Measurements from ENCODE around the gene MYO1G. TPM values are rescaled to one million over a fixed set of nuclear protein-coding genes. Genes with fewer than 3 reads are reported as not detected.
A peak's percentile ranks its signal among the peaks of the same experiment; 100 is the strongest.
"Not testable (repeated sequence)": the region's sequence is repeated elsewhere in the genome, so short reads cannot be mapped to it uniquely, and the experiment has no call there.

MYO1G gene
- total RNA-seq, 2 experiments from 2014 or later = 155 to 157 TPM

- Histone ChIP-seq H3K4me1 (ENCODE audit: insufficient read depth, low read length) (peaks cover 43% of the 10 kb centered on the region), H3K4me3 (ENCODE audit: low read length) (no peak overlapping the region), H3K27ac (ENCODE audit: low read depth in 1 of 2, low read length in 2 of 2) (peak overlapping the region; percentile 18 to 25), H3K27me3 (ENCODE audit: control insufficient read depth in 1 of 2, insufficient read depth in 2 of 2, low read length in 2 of 2) (no peaks in the 10 kb centered on the region), H3K36me3 (ENCODE audit: insufficient read depth, low read length) (no peaks in the 10 kb centered on the region), H3K9me3 (ENCODE audit: control insufficient read depth in 1 of 2, insufficient read depth in 1 of 2, low read length in 2 of 2) (no peaks in the 10 kb centered on the region)
- TF ChIP-seq CTCF (IDR thresholded peaks at IDR 0.05) = no peak
- Mint-ChIP-seq H3K27me3 (no peaks in the 10 kb centered on the region), H3K36me3 (ENCODE audit: low read depth) (peaks cover 6% of the 10 kb centered on the region), H3K27ac (peak overlapping the region; percentile 79), H3K4me1 (ENCODE audit: low read depth) (peaks cover 35% of the 10 kb centered on the region), H3K9me3 (no peaks in the 10 kb centered on the region), H3K4me3 (peak overlapping the region; percentile 68)
- ChIA-PET CTCF (interaction anchor here (1.0 to 7.6 kb wide), 2 partner anchors 22 to 140 kb away, joined by 4 to 62 read pairs; no protein-coding TSS in a partner anchor), POLR2A (interaction anchor here (0.6 to 10.2 kb wide), 6 partner anchors 9 to 1202 kb away, joined by 3 to 367 read pairs (median 6); partner anchors contain the start of gene MYO1G)
- ATAC-seq (ENCODE audit: poor library complexity) = no peak
- intact Hi-C loops (cut with DNase I, micrococcal nuclease) = loop anchor here in 1 of 2 experiments (5.0 kb wide), 1 partner anchor 109 kb away; the partner anchor contains the start of gene PURB
- peak in 6 of 14 experiments; percentile 32 to 78 (median 62) for DNase-seq
Observed at GRCh38 chr7:44995555-44996493, 17.0 kb upstream of the MYO1G start.

- intact Hi-C loops (cut with DNase I, micrococcal nuclease) = loop anchor here in 1 of 2 experiments (5.0 kb wide), 1 partner anchor 108 kb away; the partner anchor contains the start of gene PURB
- ATAC-seq (ENCODE audit: poor library complexity) (no peak), DNase-seq (peak in 4 of 14 experiments; percentile 41 to 62 (median 50))
- no peaks in the 10 kb centered on the region for H3K9me3 ChIP-seq (ENCODE audit: control insufficient read depth in 1 of 2, insufficient read depth in 1 of 2, low read length in 2 of 2)
- POLR2A ChIA-PET = interaction anchor here (1.7 to 10.2 kb wide), 3 partner anchors 9 to 36 kb away, joined by 6 to 367 read pairs (median 13); partner anchors contain the start of gene MYO1G
- H3K27me3 ChIP-seq (ENCODE audit: control insufficient read depth in 1 of 2, insufficient read depth in 2 of 2, low read length in 2 of 2) = no peaks in the 10 kb centered on the region
- Mint-ChIP-seq H3K9me3 (no peaks in the 10 kb centered on the region), H3K27ac (peak overlapping the region; percentile 79), H3K36me3 (ENCODE audit: low read depth) (peaks cover 6% of the 10 kb centered on the region), H3K4me1 (ENCODE audit: low read depth) (peaks cover 35% of the 10 kb centered on the region), H3K27me3 (no peaks in the 10 kb centered on the region), H3K4me3 (peak overlapping the region; percentile 68)
- peaks cover 43% of the 10 kb centered on the region for H3K4me1 ChIP-seq (ENCODE audit: insufficient read depth, low read length)
- H3K36me3 ChIP-seq (ENCODE audit: insufficient read depth, low read length) = no peaks in the 10 kb centered on the region
- H3K27ac ChIP-seq (ENCODE audit: low read depth in 1 of 2, low read length in 2 of 2) = peak overlapping the region in 1 of 2 donors; percentile 25
- CTCF ChIA-PET = interaction anchor here (1.5 to 7.6 kb wide), 2 partner anchors 21 to 22 kb away, joined by 6 to 62 read pairs; no protein-coding TSS in a partner anchor
- no peak for TF ChIP-seq CTCF (IDR thresholded peaks at IDR 0.05)
- H3K4me3 ChIP-seq (ENCODE audit: low read length) = no peak overlapping the region
Observed at GRCh38 chr7:44994877-44995554, 16.2 kb upstream of the MYO1G start.

- H3K9me3 Mint-ChIP-seq; H3K4me3 Mint-ChIP-seq; H3K27ac Mint-ChIP-seq; H3K36me3 Mint-ChIP-seq (ENCODE audit: low read depth); H3K4me3 ChIP-seq (ENCODE audit: low read length); H3K27me3 ChIP-seq (ENCODE audit: control insufficient read depth in 1 of 2, insufficient read depth in 2 of 2, low read length in 2 of 2); H3K27me3 Mint-ChIP-seq; H3K9me3 ChIP-seq (ENCODE audit: control insufficient read depth in 1 of 2, insufficient read depth in 1 of 2, low read length in 2 of 2); CTCF ChIA-PET; H3K27ac ChIP-seq (ENCODE audit: low read depth in 1 of 2, low read length in 2 of 2); DNase-seq; intact Hi-C loops (cut with DNase I, micrococcal nuclease); H3K36me3 ChIP-seq (ENCODE audit: insufficient read depth, low read length); ATAC-seq (ENCODE audit: poor library complexity): not testable (repeated sequence)
- POLR2A ChIA-PET = interaction anchor here (1.1 kb wide), 1 partner anchor 13 kb away, joined by 6 read pairs; the partner anchor contains the start of gene MYO1G
- H3K4me1 Mint-ChIP-seq (ENCODE audit: low read depth) = peaks cover 24% of the 10 kb centered on the region
- peaks cover 34% of the 10 kb centered on the region for H3K4me1 ChIP-seq (ENCODE audit: insufficient read depth, low read length)
Observed at GRCh38 chr7:44992004-44992795, 13.4 kb upstream of the MYO1G start.
